ENCODE data around the gene MAN2A2.
A peak's percentile ranks its signal among the peaks of the same experiment; 100 is the strongest.

MAN2A2 gene

GRCh38 chr15:90947577-90948357 is 44.7 kb downstream of the MAN2A2 start:
- DNase-seq, result no peak

GRCh38 chr15:90948506-90948905 is 45.4 kb downstream of the MAN2A2 start:
- DNase-seq, result no peak

GRCh38 chr15:90949979-90950675 is 47.0 kb downstream of the MAN2A2 start:
- DNase-seq, result no peak

DNA sequence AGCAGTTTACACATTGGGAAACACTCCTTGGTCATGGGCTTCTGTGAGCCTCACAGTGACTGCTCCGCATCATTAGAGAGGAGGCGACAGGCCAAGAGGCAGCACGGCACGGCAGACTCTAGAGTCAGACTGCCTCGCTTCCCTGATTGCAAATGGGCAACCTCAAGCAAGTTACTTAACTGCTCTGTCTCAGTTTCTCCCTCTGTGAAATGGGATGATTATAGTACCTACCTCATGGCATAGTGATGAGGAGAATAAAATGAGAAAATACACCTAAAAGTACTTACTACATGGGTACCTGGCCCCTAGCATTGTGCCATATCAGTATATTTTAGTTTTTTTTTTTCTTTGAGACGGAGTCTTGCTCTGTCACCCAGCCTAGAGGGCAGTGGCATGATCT is 47.6 kb downstream of the MAN2A2 start:
- DNase-seq, result no peak

GRCh38 chr15:90952901-90953677 is 50.0 kb downstream of the MAN2A2 start:
- no peak for DNase-seq

- DNase-seq, result no peak
Observed at GRCh38 chr15:90953947-90954711, 51.0 kb downstream of the MAN2A2 start.

- peak; percentile 93 for DNase-seq
Observed at GRCh38 chr15:90954712-90955623, 51.9 kb downstream of the MAN2A2 start, which contains the start of gene RCCD1. RCCD1 (plus strand) TSS chr15:90954884; CDS start chr15:90956735, 1,851 bp downstream.

DNA sequence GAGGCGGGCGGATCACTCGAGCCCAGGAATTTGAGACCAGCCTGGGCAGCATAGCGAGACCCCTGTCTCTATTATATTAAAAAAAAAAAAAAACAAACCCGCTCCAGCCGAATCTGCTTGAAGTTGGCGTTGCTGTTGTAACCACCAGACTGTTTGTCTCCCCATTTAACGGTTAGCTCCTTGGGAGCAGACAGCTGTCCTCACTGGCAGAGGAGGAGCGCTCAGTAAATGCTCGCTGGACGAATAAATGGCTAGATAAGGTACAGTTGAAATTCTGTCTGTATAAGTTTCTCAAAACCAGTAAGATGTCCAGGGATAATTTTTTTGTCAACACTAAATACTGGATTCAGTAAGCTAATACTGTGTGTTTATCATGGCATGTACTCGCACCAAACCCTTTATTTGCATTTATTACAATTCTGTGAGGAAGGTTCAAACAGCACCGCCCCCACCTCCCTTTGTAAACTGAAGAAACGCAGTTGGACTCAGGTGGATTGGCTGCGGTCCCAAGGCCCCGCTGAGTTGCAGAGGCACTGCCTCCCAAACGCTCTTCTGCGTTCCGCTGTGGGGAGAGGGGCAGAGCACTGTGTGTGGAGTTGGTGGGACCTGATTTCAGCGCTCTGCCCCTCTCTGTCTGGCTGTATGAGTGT is 52.6 kb downstream of the MAN2A2 start:
- peak; percentile 29 for DNase-seq

- DNase-seq, result peak; percentile 21
Observed at GRCh38 chr15:90956274-90957030, 53.4 kb downstream of the MAN2A2 start.

DNA sequence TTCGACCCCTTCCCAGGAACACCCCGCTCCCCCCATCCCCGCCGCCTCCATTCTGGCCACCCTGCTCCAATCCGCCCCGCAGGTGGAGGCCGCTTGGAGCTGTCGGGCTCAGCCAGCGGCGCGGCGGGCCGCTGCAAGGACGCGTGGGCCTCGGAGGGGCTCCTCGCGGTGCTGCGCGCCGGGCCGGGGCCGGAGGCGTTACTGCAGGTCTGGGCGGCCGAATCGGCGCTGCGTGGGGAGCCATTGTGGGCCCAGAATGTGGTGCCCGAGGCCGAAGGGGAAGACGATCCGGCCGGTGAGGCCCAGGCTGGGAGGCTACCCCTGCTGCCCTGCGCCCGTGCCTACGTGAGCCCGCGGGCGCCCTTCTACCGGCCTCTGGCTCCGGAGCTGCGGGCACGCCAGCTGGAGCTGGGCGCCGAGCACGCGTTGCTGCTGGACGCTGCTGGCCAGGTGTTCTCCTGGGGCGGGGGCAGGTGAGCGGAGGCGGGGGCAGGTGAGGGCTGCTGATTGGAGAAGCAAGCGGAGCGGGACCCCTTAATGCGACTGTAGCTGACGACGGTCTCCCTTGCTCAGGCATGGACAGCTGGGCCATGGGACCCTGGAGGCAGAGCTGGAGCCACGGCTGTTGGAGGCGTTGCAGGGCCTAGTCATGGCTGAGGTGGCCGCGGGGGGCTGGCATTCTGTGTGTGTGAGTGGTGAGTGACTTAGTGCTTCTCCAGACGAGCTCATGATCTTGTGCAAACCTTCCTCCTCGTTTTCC is 54.1 kb downstream of the MAN2A2 start:
- no peak for DNase-seq

- no peak for DNase-seq
Observed at GRCh38 chr15:90957791-90958190, 54.7 kb downstream of the MAN2A2 start.

GRCh38 chr15:90959028-90959595 is 56.0 kb downstream of the MAN2A2 start:
- DNase-seq, result no peak

GRCh38 chr15:90959894-90960293 is 56.8 kb downstream of the MAN2A2 start:
- DNase-seq, result no peak

- DNase-seq, result no peak
Observed at GRCh38 chr15:90960298-90961091, 57.4 kb downstream of the MAN2A2 start.

- DNase-seq, result no peak
Observed at GRCh38 chr15:90962021-90962420, 58.9 kb downstream of the MAN2A2 start.

DNA sequence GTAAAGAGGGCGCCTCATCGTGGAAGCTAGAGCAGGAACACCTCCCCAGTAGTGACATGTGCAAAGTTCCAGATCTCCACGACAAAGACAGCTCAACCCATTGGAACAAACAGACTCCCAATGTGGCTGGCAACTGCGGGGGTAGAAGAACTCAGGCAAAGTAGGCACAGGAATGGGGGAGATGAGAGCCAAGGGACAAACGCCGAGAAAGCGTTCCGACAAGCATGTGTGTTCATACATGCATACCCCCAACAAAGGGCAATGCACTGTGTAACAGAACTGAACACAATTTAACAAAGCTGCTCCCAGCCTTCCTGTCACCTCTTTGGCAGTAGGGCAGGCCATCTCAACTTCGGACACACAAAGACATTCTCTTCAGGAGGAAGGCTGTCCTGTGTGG is 63.2 kb downstream of the MAN2A2 start:
- DNase-seq, result no peak

DNA sequence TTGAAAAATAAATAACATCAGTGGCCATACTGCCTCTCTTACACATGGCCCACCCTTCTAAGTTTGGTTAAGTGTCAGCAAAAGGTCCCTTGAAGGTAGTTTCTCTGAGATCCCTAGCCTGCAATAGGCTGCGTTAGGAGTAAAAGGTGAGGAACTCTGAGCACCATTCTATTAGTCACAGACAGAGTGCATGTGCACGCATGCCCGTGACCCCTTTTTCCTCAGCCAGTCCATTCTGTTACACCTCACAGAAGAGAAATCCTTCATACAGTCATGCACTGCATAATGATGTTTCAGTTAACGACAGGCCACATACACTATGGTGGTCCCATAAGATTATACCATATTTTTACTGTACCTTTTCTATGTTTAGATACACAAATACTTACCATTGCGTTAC is 64.1 kb downstream of the MAN2A2 start:
- no peak for DNase-seq

DNA sequence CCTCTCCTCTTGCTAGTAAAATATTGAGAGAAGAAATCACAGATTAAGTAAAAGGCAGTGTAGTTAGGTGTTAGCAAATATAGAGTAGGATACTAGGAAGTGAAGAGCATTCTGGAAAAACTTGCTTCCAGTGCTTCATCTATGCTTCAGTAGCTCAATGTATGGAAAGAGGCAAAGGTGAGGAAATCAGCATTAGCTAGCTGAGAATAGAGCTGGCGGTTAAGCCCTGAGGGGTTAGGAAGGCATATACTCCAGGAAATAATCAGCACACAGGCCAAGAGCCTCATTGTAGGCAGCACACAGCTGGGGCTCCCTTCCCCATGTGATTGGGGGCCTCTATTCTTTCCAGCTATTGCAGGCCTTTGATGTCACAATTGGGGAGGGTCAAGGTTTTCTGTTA is 65.3 kb downstream of the MAN2A2 start:
- no peak for DNase-seq

All from NCI-H2171 (cell line).